Measurements from ENCODE around the gene C1QTNF12.
A peak's percentile ranks its signal among the peaks of the same experiment; 100 is the strongest.

Gene C1QTNF12

GRCh38 chr1:1215881-1216605 lies 30.5 kb downstream of the C1QTNF12 start:
- peaks cover 28% of the 10 kb centered on the region for H3K4me1 Mint-ChIP-seq (ENCODE audit: low read depth)
- H3K27ac Mint-ChIP-seq = no peak overlapping the region
- intact Hi-C loops (cut with micrococcal nuclease) = no loop called here

GRCh38 chr1:1215080-1215676 lies 31.3 kb downstream of the C1QTNF12 start:
- Mint-ChIP-seq H3K4me3 (no peak overlapping the region), H3K4me1 (ENCODE audit: low read depth) (peaks cover 32% of the 10 kb centered on the region), H3K9me3 (no peaks in the 10 kb centered on the region), H3K27ac (no peak overlapping the region), H3K36me3 (ENCODE audit: low read depth) (peaks cover 61% of the 10 kb centered on the region), H3K27me3 (peaks cover 33% of the 10 kb centered on the region)
- intact Hi-C loops (cut with micrococcal nuclease) = no loop called here

More at GRCh38 chr1:1215881-1216605, 30.5 kb downstream of the C1QTNF12 start:
- no peak overlapping the region for H3K4me3 Mint-ChIP-seq
- no peaks in the 10 kb centered on the region for H3K9me3 Mint-ChIP-seq
- H3K36me3 Mint-ChIP-seq (ENCODE audit: low read depth) = peaks cover 67% of the 10 kb centered on the region
- H3K27me3 Mint-ChIP-seq = peaks cover 27% of the 10 kb centered on the region

GRCh38 chr1:1213345-1214265 lies 32.9 kb downstream of the C1QTNF12 start, which contains the start of gene TNFRSF4:
Gene TNFRSF4, minus strand, starts transcription at chr1:1214153. Its CDS starts 26 bp downstream, at chr1:1214127.
- intact Hi-C loops (cut with micrococcal nuclease) = no loop called here
- Mint-ChIP-seq H3K27ac (no peak within 1 kb of the TSS), H3K36me3 (ENCODE audit: low read depth) (peaks cover 46% of the 10 kb centered on the region), H3K4me3 (peak within 1 kb of the TSS; percentile 54), H3K4me1 (ENCODE audit: low read depth) (peaks cover 40% of the 10 kb centered on the region), H3K27me3 (peaks cover 46% of the 10 kb centered on the region), H3K9me3 (no peaks in the 10 kb centered on the region)

- intact Hi-C loops (cut with micrococcal nuclease) = no loop called here
- peaks cover 47% of the 10 kb centered on the region for H3K4me1 Mint-ChIP-seq (ENCODE audit: low read depth)
- no peak overlapping the region for H3K27ac Mint-ChIP-seq
- peak overlapping the region; percentile 54 for H3K4me3 Mint-ChIP-seq
- H3K9me3 Mint-ChIP-seq = no peaks in the 10 kb centered on the region
- peaks cover 51% of the 10 kb centered on the region for H3K27me3 Mint-ChIP-seq
- peaks cover 38% of the 10 kb centered on the region for H3K36me3 Mint-ChIP-seq (ENCODE audit: low read depth)
These were observed 33.7 kb downstream of the C1QTNF12 start for GRCh38 chr1:1212780-1213344.

GRCh38 chr1:1211541-1212441 lies 34.7 kb downstream of the C1QTNF12 start:
- Mint-ChIP-seq H3K4me3 (peak overlapping the region; percentile 60), H3K9me3 (no peaks in the 10 kb centered on the region), H3K36me3 (ENCODE audit: low read depth) (peaks cover 28% of the 10 kb centered on the region), H3K27me3 (peaks cover 62% of the 10 kb centered on the region), H3K27ac (no peak overlapping the region), H3K4me1 (ENCODE audit: low read depth) (peaks cover 55% of the 10 kb centered on the region)
- intact Hi-C loops (cut with micrococcal nuclease) = no loop called here

GRCh38 chr1:1210726-1211540 lies 35.6 kb downstream of the C1QTNF12 start:
- Mint-ChIP-seq H3K36me3 (ENCODE audit: low read depth) (peaks cover 19% of the 10 kb centered on the region), H3K27ac (no peak overlapping the region), H3K4me3 (no peak overlapping the region), H3K27me3 (peaks cover 70% of the 10 kb centered on the region), H3K4me1 (ENCODE audit: low read depth) (peaks cover 56% of the 10 kb centered on the region), H3K9me3 (no peaks in the 10 kb centered on the region)
- intact Hi-C loops (cut with micrococcal nuclease) = no loop called here

- H3K27ac Mint-ChIP-seq = peak overlapping the region; percentile 37
- H3K9me3 Mint-ChIP-seq = no peaks in the 10 kb centered on the region
- peak overlapping the region; percentile 33 for H3K4me3 Mint-ChIP-seq
- peaks cover 7% of the 10 kb centered on the region for H3K36me3 Mint-ChIP-seq (ENCODE audit: low read depth)
- intact Hi-C loops (cut with micrococcal nuclease) = no loop called here
- peaks cover 49% of the 10 kb centered on the region for H3K4me1 Mint-ChIP-seq (ENCODE audit: low read depth)
- peaks cover 81% of the 10 kb centered on the region for H3K27me3 Mint-ChIP-seq
These were observed 37.6 kb downstream of the C1QTNF12 start for GRCh38 chr1:1208713-1209433.

GRCh38 chr1:1207571-1207892 lies 39.0 kb downstream of the C1QTNF12 start:
- Mint-ChIP-seq H3K27me3 (peaks cover 85% of the 10 kb centered on the region), H3K36me3 (ENCODE audit: low read depth) (peaks cover 7% of the 10 kb centered on the region), H3K9me3 (no peaks in the 10 kb centered on the region), H3K27ac (no peak overlapping the region), H3K4me3 (no peak overlapping the region), H3K4me1 (ENCODE audit: low read depth) (peaks cover 49% of the 10 kb centered on the region)
- intact Hi-C loops (cut with micrococcal nuclease) = no loop called here

- peaks cover 7% of the 10 kb centered on the region for H3K36me3 Mint-ChIP-seq (ENCODE audit: low read depth)
- no peak overlapping the region for H3K27ac Mint-ChIP-seq
- H3K9me3 Mint-ChIP-seq = no peaks in the 10 kb centered on the region
These were observed 39.5 kb downstream of the C1QTNF12 start for GRCh38 chr1:1206966-1207531.

GRCh38 chr1:1206376-1206965 lies 40.1 kb downstream of the C1QTNF12 start, which contains the start of gene TNFRSF18:
Gene TNFRSF18, minus strand, starts transcription at chr1:1206592. Its CDS starts 21 bp downstream, at chr1:1206571.
- Mint-ChIP-seq H3K27me3 (peaks cover 79% of the 10 kb centered on the region), H3K27ac (no peak within 1 kb of the TSS), H3K36me3 (ENCODE audit: low read depth) (peaks cover 7% of the 10 kb centered on the region), H3K4me3 (peak within 1 kb of the TSS; percentile 56), H3K9me3 (no peaks in the 10 kb centered on the region), H3K4me1 (ENCODE audit: low read depth) (peaks cover 49% of the 10 kb centered on the region)
- intact Hi-C loops (cut with micrococcal nuclease) = no loop called here

More at GRCh38 chr1:1206966-1207531, 39.5 kb downstream of the C1QTNF12 start:
- peaks cover 49% of the 10 kb centered on the region for H3K4me1 Mint-ChIP-seq (ENCODE audit: low read depth)
- peaks cover 81% of the 10 kb centered on the region for H3K27me3 Mint-ChIP-seq
- intact Hi-C loops (cut with micrococcal nuclease) = no loop called here
- no peak overlapping the region for H3K4me3 Mint-ChIP-seq

- Mint-ChIP-seq H3K36me3 (ENCODE audit: low read depth) (peaks cover 1% of the 10 kb centered on the region), H3K4me1 (ENCODE audit: low read depth) (peaks cover 44% of the 10 kb centered on the region), H3K27me3 (peaks cover 73% of the 10 kb centered on the region), H3K9me3 (no peaks in the 10 kb centered on the region), H3K27ac (no peak overlapping the region), H3K4me3 (peak overlapping the region; percentile 56)
- intact Hi-C loops (cut with micrococcal nuclease) = no loop called here
These were observed 40.6 kb downstream of the C1QTNF12 start for GRCh38 chr1:1205769-1206375.
